Activated CD4-positive, alpha-beta T cell treated with anti-CD3 and anti-CD28 coated beads, Interleukin-2, amount 10 ng/mL, durations not matched to agents 24 days and 14 days (primary cell): ENCODE data around the gene ARHGAP8. TPM values are rescaled to one million over a fixed set of nuclear protein-coding genes. Genes with fewer than 3 reads are reported as not detected.

ENCODE experiments used
- DNase-seq: peaks from one replicate; pipeline ENCODE4 v3.0.0; 2022
- H3K27ac Mint-ChIP-seq: one replicate; pipeline ENCODE4 v1.8.0; 2022; ENCODE audit warnings: mild to moderate bottlenecking, mixed read lengths
- H3K27me3 Mint-ChIP-seq: one replicate; pipeline ENCODE4 v1.8.0; 2022; ENCODE audit warnings: mixed read lengths
- H3K36me3 Mint-ChIP-seq: one replicate; pipeline ENCODE4 v1.8.0; 2022; ENCODE audit warnings: low read depth, mild to moderate bottlenecking, mixed read lengths
- H3K4me1 Mint-ChIP-seq: one replicate; pipeline ENCODE4 v1.8.0; 2021; ENCODE audit warnings: mixed read lengths
- H3K4me3 Mint-ChIP-seq: one replicate; pipeline ENCODE4 v1.8.0; 2022; ENCODE audit warnings: mild to moderate bottlenecking, moderate library complexity, mixed read lengths
- H3K9me3 Mint-ChIP-seq: one replicate; pipeline ENCODE4 v1.8.0; 2021; ENCODE audit warnings: mixed read lengths
- intact Hi-C: fragments of 100-400 bp; cut with micrococcal nuclease; formaldehyde crosslinking; loops from one replicate; pipeline ENCODE4 v1.15.1; 2023
- total RNA-seq: library from RNA; stranded (reverse); gene quantifications from 2 replicates; pipeline ENCODE4 v1.2.3, GENCODE V29; 2022

Gene ARHGAP8
- total RNA-seq, 1 donor from 2014 or later = 0.12 TPM

- H3K4me1 Mint-ChIP-seq = peaks cover under 1% of the 10 kb centered on the region
- intact Hi-C loops = no loop called here
- no peak overlapping the region for H3K27ac Mint-ChIP-seq
- H3K4me3 Mint-ChIP-seq = no peak overlapping the region
- H3K9me3 Mint-ChIP-seq = no peaks in the 10 kb centered on the region
- H3K36me3 Mint-ChIP-seq = peaks cover 2% of the 10 kb centered on the region
- DNase-seq = no peak
- no peaks in the 10 kb centered on the region for H3K27me3 Mint-ChIP-seq
Observed at GRCh38 chr22:44730490-44731356, 21.7 kb upstream of the ARHGAP8 start.

GRCh38 chr22:44731357-44731970 is 20.9 kb upstream of the ARHGAP8 start:
- H3K9me3 Mint-ChIP-seq = no peaks in the 10 kb centered on the region
- H3K27ac Mint-ChIP-seq = no peak overlapping the region
- H3K4me3 Mint-ChIP-seq = no peak overlapping the region
- intact Hi-C loops = no loop called here
- DNase-seq = no peak
- peaks cover 2% of the 10 kb centered on the region for H3K36me3 Mint-ChIP-seq
- H3K27me3 Mint-ChIP-seq = no peaks in the 10 kb centered on the region
- peaks cover 2% of the 10 kb centered on the region for H3K4me1 Mint-ChIP-seq

- intact Hi-C loops = no loop called here
- Mint-ChIP-seq H3K27me3 (no peaks in the 10 kb centered on the region), H3K4me3 (no peak overlapping the region), H3K27ac (no peak overlapping the region), H3K9me3 (no peaks in the 10 kb centered on the region), H3K4me1 (peaks cover 2% of the 10 kb centered on the region), H3K36me3 (peaks cover 2% of the 10 kb centered on the region)
- DNase-seq = no peak
Observed at GRCh38 chr22:44732017-44732561, 20.3 kb upstream of the ARHGAP8 start.

- peaks cover 2% of the 10 kb centered on the region for H3K4me1 Mint-ChIP-seq
- no peak overlapping the region for H3K27ac Mint-ChIP-seq
- H3K36me3 Mint-ChIP-seq = peaks cover 2% of the 10 kb centered on the region
- intact Hi-C loops = no loop called here
- no peaks in the 10 kb centered on the region for H3K27me3 Mint-ChIP-seq
- H3K4me3 Mint-ChIP-seq = no peak overlapping the region
- H3K9me3 Mint-ChIP-seq = no peaks in the 10 kb centered on the region
- no peak for DNase-seq
Observed at GRCh38 chr22:44732661-44733060, 19.7 kb upstream of the ARHGAP8 start.

- DNase-seq = no peak
- Mint-ChIP-seq H3K4me1 (peaks cover 2% of the 10 kb centered on the region), H3K27me3 (no peaks in the 10 kb centered on the region), H3K36me3 (peaks cover 2% of the 10 kb centered on the region), H3K9me3 (no peaks in the 10 kb centered on the region), H3K27ac (no peak overlapping the region), H3K4me3 (no peak overlapping the region)
- intact Hi-C loops = no loop called here
Observed at GRCh38 chr22:44733426-44734106, 18.8 kb upstream of the ARHGAP8 start.

GRCh38 chr22:44734278-44734677 is 18.1 kb upstream of the ARHGAP8 start:
- H3K27ac Mint-ChIP-seq = no peak overlapping the region
- no peaks in the 10 kb centered on the region for H3K27me3 Mint-ChIP-seq
- H3K4me1 Mint-ChIP-seq = peaks cover 2% of the 10 kb centered on the region
- H3K4me3 Mint-ChIP-seq = no peak overlapping the region
- intact Hi-C loops = no loop called here
- H3K9me3 Mint-ChIP-seq = no peaks in the 10 kb centered on the region
- DNase-seq = no peak
- H3K36me3 Mint-ChIP-seq = peaks cover 2% of the 10 kb centered on the region

GRCh38 chr22:44734801-44735517 is 17.4 kb upstream of the ARHGAP8 start:
- no peak for DNase-seq
- no peaks in the 10 kb centered on the region for H3K27me3 Mint-ChIP-seq
- intact Hi-C loops = loop anchor here (1.0 kb wide), 1 partner anchor 38 kb away; no protein-coding TSS in a partner anchor
- H3K4me3 Mint-ChIP-seq = no peak overlapping the region
- no peaks in the 10 kb centered on the region for H3K9me3 Mint-ChIP-seq
- H3K27ac Mint-ChIP-seq = no peak overlapping the region
- H3K4me1 Mint-ChIP-seq = peaks cover 2% of the 10 kb centered on the region
- peaks cover 2% of the 10 kb centered on the region for H3K36me3 Mint-ChIP-seq

GRCh38 chr22:44735518-44736428 is 16.6 kb upstream of the ARHGAP8 start:
- H3K27ac Mint-ChIP-seq = no peak overlapping the region
- H3K4me1 Mint-ChIP-seq = peaks cover 2% of the 10 kb centered on the region
- no peaks in the 10 kb centered on the region for H3K9me3 Mint-ChIP-seq
- peaks cover 2% of the 10 kb centered on the region for H3K36me3 Mint-ChIP-seq
- H3K27me3 Mint-ChIP-seq = no peaks in the 10 kb centered on the region
- peak; percentile 95 for DNase-seq
- intact Hi-C loops = loop anchor here (1.0 kb wide), 1 partner anchor 38 kb away; no protein-coding TSS in a partner anchor
- no peak overlapping the region for H3K4me3 Mint-ChIP-seq

- intact Hi-C loops = no loop called here
- H3K4me3 Mint-ChIP-seq = no peak overlapping the region
- peaks cover 2% of the 10 kb centered on the region for H3K36me3 Mint-ChIP-seq
- DNase-seq = no peak
- H3K27me3 Mint-ChIP-seq = no peaks in the 10 kb centered on the region
- peaks cover 2% of the 10 kb centered on the region for H3K4me1 Mint-ChIP-seq
- no peak overlapping the region for H3K27ac Mint-ChIP-seq
- no peaks in the 10 kb centered on the region for H3K9me3 Mint-ChIP-seq
Observed at GRCh38 chr22:44736581-44737405, 15.6 kb upstream of the ARHGAP8 start.

GRCh38 chr22:44737406-44738346 is 14.7 kb upstream of the ARHGAP8 start:
- H3K4me1 Mint-ChIP-seq = peaks cover 2% of the 10 kb centered on the region
- DNase-seq = no peak
- intact Hi-C loops = no loop called here
- no peak overlapping the region for H3K27ac Mint-ChIP-seq
- no peaks in the 10 kb centered on the region for H3K27me3 Mint-ChIP-seq
- no peak overlapping the region for H3K4me3 Mint-ChIP-seq
- no peaks in the 10 kb centered on the region for H3K9me3 Mint-ChIP-seq
- H3K36me3 Mint-ChIP-seq = no peaks in the 10 kb centered on the region

- DNase-seq = no peak
- Mint-ChIP-seq H3K27me3 (no peaks in the 10 kb centered on the region), H3K36me3 (no peaks in the 10 kb centered on the region), H3K4me3 (no peak overlapping the region), H3K4me1 (peaks cover 2% of the 10 kb centered on the region), H3K9me3 (no peaks in the 10 kb centered on the region), H3K27ac (no peak overlapping the region)
- intact Hi-C loops = no loop called here
Observed at GRCh38 chr22:44738347-44738715, 14.0 kb upstream of the ARHGAP8 start.
